Liver (tissue), 3 donors: Measurements from ENCODE around the gene ANXA9.

Source experiments
- GABPA ChIP-seq, 2 donors: IDR thresholded peaks in 1 of 2; conservative IDR thresholded peaks in 1 of 2; 2 replicates each; pipeline ENCODE4 v1.6.1; 2016; ENCODE audit warnings: antibody characterized with exemption in 2 of 2, mild to moderate bottlenecking in 1 of 2, moderate library complexity in 1 of 2
- RAD21 ChIP-seq, 2 donors: IDR thresholded peaks; 2 replicates each; pipeline ENCODE4 v1.6.1; 2016; ENCODE audit warnings: antibody characterized with exemption in 2 of 2, mild to moderate bottlenecking in 2 of 2
- RXRA ChIP-seq, 2 donors: IDR thresholded peaks; 2 replicates each; pipeline ENCODE4 v1.6.1; 2017 to 2018; ENCODE audit warnings: antibody characterized with exemption in 2 of 2, mild to moderate bottlenecking in 1 of 2
- TF ChIP-seq, protein P1 (sequence below): fragments of 150-350 bp; IDR thresholded peaks from 2 replicates; pipeline ENCODE4 v1.5.1; 2017; ENCODE audit warnings: improper control_type of control experiment, low read depth, low read length; ENCODE audit not compliant: missing input control
- donor health status: healthy.
- donor health status: healthy.

DNA sequence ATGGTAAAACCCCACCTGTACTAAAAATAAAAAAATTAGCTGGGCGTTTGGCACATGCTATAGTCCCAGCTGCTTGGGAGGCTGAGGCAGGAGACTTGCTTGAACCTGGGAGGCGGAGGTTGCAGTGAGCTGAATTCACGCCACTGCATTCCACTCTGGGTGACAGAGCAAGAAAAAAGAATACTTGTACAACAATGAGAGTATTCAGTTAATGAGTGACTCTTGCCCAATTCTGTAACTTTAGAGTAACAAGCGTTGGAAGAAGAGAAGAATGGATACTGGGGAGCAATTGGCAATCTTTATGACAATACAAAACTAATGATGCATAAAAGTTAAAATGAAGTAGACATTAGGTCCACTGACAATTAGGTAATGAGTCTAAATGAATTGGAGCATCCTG is 10.5 kb downstream of the ANXA9 start:
- TF ChIP-seq RAD21 (IDR thresholded peaks at IDR 0.05) (no peak), GABPA (IDR thresholded peaks at IDR 0.05 in 1 of 2, conservative IDR thresholded peaks at IDR 0.05 in 1 of 2) (no peak), RXRA (IDR thresholded peaks at IDR 0.05) (no peak)
- TF ChIP-seq, protein P1, sequence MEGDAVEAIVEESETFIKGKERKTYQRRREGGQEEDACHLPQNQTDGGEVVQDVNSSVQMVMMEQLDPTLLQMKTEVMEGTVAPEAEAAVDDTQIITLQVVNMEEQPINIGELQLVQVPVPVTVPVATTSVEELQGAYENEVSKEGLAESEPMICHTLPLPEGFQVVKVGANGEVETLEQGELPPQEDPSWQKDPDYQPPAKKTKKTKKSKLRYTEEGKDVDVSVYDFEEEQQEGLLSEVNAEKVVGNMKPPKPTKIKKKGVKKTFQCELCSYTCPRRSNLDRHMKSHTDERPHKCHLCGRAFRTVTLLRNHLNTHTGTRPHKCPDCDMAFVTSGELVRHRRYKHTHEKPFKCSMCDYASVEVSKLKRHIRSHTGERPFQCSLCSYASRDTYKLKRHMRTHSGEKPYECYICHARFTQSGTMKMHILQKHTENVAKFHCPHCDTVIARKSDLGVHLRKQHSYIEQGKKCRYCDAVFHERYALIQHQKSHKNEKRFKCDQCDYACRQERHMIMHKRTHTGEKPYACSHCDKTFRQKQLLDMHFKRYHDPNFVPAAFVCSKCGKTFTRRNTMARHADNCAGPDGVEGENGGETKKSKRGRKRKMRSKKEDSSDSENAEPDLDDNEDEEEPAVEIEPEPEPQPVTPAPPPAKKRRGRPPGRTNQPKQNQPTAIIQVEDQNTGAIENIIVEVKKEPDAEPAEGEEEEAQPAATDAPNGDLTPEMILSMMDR, result no peak
